CD4-positive, alpha-beta T cell treated with Interleukin-15 for 1 hour (primary cell): ENCODE measurements around the gene GOLGA6L9.
"Not testable (repeated sequence)": the region's sequence is repeated elsewhere in the genome, so short reads cannot be mapped to it uniquely, and the experiment has no call there.

Source experiments
- DNase-seq: peaks from one replicate; pipeline ENCODE4 v3.0.0-alpha.2; 2020

Gene GOLGA6L9, protein sequence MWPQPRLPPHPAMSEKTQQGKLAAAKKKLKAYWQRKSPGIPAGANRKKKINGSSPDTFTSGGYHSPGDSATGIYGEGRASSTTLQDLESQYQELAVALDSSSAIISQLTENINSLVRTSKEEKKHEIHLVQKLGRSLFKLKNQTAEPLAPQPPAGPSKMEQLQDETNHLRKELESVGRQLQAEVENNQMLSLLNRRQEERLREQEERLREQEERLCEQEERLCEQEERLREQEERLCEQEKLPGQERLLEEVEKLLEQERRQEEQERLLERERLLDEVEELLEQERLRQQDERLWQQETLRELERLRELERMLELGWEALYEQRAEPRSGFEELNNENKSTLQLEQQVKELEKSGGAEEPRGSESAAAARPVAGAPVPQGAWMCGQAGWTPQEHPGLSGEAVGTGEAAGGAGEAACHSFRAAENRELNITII

DNA sequence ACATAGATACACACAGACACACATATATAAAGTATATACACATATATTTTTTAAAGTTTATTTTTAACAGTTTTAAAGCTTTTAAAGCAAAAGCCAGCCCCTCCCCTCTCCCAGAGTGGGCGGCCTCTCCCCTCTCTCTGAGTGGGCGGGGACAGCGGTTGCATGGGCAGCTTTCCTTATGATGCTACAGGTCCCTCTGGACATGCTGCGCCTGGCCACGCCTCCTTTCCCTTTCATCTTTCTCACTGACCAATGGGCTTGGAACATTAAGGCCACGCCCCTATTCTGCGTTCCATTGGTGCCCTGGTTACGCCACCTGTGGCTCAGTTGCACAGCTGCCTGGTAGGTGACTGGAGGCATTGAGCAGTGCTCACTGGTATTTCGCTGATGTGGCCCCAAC lies at the start of gene GOLGA6L9:
Gene GOLGA6L9, plus strand, starts transcription at position 124 of the 400 bp plus-strand sequence. Its CDS starts 264 bp downstream, at position 388.
- DNase-seq = not testable (repeated sequence)

DNA sequence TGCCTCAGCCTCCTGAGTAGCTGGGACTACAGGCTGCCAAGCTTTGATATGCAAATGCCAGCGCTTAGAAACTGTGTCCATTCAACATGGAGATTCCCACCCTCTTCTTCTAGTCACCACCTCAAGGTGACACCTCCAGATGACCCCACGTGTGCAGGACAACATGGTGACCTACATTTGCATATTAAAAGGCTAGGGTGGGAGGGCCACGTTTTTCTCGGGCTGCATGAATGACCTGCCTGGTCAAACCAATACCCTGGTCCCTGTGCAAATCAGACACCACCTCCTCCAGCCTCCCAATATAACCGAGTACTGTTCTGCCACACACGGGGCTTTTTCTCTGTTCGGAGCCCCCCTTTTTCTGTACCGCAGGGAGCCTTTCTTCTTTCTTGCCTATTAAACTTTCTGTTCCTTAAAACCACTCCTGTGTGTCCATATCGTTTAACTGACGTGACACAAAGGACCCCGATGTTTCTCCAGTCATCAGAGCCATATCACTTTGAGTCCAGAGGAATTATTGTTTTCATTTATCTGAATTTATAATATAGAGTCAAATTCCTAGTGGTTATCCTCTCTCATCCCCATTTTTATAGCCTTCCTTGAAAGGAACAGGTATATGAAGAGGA lies 48.2 kb upstream of the GOLGA6L9 start:
- DNase-seq = not testable (repeated sequence)

DNA sequence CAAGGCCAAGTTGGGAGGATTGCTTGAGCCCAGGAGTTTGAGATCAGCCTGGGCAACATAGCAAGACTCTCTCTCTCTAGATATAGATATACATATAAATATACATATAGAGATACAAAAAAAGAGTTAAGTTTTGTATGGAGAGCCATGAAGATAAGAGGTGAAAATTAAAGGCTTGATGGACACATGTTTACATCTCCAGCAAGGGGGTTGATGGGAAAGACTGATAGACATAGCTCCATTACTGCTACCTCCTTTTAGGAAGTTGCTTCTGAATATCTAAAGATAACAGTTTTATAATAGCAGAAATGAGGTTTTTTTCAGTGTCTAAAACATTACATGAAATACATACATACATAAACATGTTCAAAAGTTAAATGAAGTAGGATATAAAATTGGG lies 42.4 kb upstream of the GOLGA6L9 start:
- DNase-seq = not testable (repeated sequence)

DNA sequence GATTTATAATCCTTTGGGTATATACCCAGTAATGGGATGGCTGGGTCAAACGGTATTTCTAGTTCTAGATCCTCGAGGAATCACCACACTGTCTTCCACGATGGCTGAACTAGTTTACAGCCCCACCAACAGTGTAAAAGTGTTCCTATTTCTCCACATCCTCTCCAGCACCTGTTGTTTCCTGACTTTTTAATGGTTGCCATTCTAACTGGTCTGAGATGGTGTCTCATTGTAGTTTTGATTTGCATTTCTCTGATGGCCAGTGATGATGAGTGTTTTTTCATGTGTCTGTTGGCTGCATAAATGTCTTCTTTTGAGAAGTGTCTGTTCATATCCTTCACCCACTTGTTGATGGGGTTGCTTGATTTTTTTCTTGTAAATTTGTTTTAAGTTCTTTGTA lies 39.5 kb upstream of the GOLGA6L9 start:
- not testable (repeated sequence) for DNase-seq

DNA sequence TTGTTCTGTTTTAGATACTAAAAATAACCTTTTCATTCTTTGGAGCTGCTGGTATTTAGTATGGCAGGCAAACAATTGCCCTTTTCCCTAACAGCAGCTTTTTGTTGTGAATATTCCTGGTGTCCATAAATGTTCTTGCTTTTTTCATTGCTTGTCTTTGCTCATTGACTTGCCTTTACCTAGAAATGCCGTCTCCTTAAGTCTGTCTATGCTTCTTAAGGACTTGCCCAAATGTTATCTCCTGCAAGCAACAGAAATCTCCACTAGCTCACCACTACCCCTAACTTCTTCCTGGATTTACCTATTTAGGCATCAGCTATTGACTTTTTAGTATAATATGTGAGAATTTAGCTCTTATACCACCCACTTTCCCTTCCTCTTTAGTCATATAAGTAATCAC lies 37.5 kb upstream of the GOLGA6L9 start:
- DNase-seq = not testable (repeated sequence)

DNA sequence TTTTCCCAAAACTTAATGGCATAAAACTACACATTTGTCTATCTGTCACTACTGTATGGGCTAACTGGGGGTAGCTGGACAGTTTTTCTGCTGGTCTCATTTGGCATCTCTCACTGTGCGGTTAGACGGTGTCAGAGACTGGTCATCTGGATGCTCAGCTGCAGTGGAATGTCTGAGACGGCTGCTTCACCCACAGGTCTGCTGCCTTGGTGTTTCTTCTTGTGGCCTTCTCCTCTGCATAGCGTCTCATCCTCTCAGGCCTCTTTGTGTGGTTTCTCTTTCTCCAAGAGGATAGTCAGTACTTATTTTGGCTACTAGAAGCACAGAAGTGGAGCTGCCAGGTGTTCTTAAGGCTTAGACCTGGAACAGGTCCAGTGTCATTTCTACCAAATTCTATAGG lies 35.9 kb upstream of the GOLGA6L9 start:
- no peak for DNase-seq

DNA sequence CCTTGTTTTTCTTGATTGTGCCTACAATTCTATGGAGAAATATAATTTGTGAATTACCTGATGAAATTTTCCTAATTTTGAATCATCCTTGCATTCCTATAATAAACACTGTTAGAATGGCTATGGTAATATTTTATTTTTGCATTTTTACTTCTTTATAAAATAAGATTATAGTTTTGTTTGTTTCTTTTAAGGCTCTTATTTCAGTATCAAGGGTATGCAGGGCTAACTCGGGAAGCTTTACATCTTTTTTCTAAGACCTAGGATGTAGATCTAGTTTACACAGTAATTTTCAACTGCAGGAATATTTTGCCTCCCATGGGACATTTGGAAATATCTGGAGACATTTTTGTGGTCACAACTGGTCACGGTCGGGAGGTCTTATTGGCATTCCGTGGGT lies 33.8 kb upstream of the GOLGA6L9 start:
- DNase-seq = not testable (repeated sequence)

DNA sequence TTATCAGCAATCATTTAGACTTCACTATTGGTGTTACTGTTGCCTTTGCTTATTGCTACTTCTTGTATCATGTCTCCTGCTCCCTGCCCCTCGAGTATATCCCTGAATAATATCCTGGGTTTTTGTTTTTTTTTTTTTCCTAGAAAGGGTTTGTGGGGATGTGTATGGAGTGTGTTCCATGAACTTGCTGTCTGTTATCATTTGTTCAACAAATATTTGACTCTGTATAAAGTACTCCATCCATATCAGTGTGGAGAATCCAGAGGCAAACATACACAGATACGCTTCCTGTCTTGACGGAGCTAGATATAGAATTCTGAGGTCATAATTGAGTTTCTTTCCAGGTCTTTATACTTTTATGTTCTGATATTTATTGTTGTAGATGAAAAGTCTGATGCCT lies 31.8 kb upstream of the GOLGA6L9 start:
- no peak for DNase-seq

DNA sequence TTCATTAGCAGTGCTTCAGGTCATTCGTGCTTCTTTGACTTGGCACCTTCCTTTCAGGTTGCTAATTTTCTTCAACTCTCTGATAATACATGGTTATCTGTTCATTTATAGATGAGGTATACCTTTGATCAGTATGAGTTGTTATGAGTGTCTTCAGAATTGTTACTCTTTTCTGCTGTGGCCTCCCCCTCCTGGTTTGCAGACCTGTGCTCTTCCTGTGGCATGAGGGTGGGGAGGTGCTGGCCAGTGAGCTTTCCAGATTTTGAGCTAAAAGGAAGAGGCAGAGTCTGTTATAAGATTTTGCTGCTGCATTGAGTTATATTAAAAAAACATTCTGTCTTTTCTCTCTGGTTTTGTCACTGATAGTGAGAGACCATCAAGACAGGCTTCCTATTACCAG lies 30.8 kb upstream of the GOLGA6L9 start:
- no peak for DNase-seq

DNA sequence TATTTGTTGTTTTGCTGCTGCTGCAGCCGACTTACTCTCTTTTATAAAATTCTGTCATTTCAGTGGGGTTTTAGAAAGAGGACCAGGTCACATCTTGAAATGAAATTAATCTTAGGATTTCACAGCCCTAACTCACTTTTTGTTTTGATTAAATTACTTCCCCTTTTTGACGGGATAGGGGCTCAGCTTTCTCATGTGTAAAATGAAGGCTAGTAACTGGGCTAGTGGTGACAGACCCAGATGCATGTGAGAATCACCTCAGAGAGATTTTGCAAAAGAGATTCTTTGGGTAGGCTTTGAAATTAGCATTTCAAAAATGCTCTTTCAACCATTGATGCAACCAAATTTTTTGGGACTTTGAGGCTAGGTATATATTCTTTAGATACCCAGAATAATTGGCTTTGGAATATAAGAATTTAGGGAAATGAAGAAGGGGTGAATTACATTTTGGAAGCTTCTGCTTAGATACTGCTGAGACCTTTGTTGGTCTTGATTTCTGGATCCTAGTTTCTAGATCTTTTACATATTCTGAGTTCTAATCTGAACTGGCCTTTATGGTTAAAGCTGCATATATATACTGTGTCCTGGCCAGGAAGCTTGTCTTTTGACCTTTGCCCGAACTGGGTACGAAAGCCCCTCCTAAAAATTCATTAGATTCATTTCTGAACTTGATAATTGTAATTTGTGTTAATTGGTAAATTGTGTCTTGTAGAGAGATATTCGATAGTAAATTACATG lies 30.1 kb upstream of the GOLGA6L9 start:
- not testable (repeated sequence) for DNase-seq

DNA sequence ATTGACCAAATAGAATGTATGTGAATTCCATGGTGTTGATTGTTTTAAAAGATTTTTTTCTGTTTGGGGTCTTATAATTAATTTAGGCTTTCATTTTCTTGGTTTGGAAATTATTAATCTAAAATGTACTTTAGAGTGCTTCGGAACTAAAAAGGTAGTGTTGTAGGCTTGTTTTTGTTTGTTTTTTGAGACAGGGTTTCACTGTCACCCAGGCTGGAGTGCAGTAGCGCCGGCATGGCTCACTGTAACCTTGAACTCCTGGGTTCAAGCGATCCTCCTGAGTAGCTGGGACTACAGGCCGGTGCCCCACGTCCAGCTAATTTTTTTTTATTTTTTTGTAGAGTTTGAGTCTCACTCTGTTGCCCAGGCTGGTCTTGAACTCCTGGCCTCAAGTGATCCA lies 27.7 kb upstream of the GOLGA6L9 start:
- DNase-seq = not testable (repeated sequence)

DNA sequence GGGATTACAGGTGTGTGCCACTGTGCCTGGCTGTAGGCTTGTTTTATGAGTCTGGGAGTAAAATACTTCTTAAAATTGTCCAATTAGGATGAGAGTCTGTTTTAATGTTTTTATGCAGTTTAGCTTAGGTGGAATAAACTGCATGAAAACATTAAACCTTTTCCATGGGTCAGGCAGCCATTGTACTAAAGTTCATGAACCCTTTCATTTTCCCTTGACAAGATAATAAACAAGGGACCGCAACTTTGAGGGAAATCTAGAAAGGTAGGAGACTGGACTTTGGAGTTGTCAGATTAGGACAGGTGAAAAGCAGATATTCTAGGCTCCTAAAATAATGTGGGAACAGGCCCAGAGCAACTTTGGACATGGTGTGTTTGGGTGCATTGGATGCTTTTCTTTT lies 27.3 kb upstream of the GOLGA6L9 start:
- DNase-seq = not testable (repeated sequence)

DNA sequence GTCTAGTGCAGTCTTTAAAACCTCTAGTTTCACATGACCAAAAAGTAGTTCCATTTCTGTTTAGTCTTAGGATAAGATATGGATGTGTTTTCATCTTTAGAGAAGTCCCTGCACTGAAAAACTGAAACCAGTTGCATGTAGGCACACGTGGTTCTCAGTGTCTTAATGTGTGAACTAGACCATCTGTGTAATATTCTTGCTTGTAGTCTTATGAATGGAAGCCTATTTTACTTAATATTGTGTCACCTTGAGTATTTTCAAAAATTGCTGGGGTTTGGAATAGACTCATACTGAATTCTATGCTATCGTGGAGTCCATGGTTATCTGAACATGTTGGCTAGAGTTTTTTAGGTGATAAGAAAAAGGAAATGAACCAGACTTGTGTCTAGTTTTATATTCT lies 23.4 kb upstream of the GOLGA6L9 start:
- not testable (repeated sequence) for DNase-seq

DNA sequence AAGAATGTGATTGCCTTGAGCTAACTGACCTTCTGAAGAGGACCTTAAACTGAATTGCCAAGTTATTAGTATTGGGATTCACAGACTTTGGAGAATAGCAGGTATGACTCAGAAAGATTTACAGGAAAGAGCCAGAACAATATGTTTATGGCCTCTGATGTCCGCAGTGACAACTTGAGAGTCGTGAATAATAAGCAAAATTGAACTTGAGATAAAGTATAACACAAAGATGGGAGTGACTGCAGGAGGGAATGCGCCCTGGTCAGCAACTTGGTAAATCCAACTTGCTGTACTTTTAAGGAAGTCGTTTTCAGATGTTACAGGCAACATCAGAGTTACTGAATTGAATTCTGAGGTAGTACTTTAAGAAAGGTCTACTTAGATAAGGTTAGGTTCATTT lies 19.3 kb upstream of the GOLGA6L9 start:
- DNase-seq = not testable (repeated sequence)

DNA sequence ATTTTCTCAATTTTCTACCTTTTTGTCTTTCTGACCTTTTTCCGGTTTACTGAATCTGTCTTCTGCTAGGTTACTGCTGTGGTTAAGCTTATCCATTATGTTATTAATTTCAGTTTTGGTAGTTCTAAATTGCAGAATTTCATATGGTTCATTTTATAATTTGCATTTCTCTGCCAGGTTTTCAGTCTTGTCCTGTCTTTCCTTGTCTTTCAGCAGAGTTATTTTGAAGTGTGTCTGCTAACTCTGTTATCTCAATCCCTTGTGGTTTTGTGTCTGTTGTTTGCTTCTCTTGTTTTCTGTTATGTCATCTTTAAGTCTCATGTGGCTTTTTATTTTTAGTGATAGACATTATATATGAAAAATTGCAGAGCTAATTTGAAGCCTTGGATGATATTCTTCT lies 18.0 kb upstream of the GOLGA6L9 start:
- not testable (repeated sequence) for DNase-seq

DNA sequence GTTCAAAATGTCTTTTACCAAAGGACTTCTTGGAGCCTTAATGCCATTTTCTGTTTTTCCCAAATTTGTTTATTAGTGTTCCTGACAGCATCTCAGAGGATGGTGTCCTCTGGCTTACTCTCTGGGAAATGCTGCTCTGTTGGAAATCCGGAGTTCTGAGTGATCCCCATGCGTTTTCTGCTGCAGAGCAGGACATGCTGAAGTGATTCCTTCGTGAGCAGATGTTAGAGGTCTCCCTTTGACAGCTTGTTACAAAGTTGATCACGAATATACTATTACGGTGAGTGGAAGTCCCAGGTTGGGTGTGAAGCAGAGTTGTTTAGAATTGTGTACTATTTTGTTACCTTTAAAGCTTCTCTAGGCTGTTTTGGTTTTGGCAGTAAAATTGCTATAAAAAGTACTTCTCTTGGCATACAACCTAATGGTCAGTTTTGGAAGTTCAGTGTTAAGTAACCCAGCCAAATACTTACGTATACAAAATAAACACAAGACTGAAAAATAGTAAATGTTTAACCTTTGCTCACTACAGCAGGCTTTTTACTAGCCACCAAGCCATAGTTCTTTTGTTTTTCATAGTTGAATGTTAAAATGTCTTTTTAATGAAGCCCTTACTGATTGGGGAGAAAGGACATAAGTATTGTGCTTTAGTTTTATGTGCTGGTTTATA lies 15.0 kb upstream of the GOLGA6L9 start:
- DNase-seq = not testable (repeated sequence)

DNA sequence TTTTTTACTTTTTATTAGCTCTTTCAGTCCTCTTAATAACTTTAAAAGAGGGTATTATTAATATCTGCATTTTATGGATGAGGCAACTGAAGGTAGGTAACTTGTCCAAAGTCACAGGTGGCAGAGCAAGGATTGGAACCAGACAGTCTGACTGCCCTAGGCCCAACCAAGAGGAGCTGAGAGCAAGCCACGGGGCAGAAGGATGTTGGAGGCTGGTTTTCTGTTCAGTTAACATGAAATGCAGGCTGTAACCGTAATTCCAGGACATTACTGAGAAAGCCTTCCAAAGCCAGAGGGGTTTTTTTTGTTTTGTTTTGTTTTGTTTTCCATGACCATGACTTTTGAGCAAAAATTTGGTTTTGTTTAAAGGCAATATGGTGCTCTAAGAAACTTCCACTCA lies 9.1 kb upstream of the GOLGA6L9 start:
- not testable (repeated sequence) for DNase-seq

DNA sequence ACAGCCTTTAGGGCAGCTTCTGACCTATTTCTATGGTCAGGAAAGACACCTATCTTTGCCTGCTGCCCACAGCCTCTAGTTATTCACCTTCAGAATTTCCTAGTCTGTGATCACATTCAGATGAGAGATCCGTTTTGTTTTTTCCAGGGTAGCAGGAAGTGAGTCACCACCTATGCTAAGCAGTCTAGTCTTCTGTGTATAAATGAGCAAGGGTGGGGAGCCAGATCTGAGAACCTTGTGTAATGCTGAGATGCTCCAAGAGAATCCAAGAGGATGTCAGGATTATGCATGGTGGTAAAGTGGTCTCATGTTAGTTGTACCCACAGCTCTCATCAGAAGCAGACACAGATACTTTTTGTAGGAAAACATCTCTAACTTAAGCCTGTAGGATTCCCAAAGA lies 8.7 kb upstream of the GOLGA6L9 start:
- not testable (repeated sequence) for DNase-seq

DNA sequence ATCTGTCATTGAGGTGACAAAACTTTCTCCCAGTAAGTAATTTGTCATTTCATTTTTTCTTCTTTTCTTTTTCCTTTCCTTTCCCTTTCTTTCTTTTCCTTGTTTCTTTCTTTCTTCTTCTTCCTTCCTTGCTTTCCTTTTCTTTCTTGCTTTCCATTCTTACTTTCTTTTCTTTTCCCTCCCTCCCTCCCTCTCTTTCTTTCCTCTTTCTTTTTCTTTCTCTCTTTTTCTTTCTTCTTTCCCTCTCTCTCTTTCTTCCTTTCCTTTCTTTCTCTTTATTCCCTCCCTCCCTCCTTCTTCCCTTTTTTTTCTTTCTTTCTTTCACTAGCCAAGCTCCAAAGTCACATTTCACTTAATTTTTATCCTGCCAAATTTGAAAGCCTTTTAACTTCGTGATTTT lies 2.5 kb upstream of the GOLGA6L9 start:
- DNase-seq = not testable (repeated sequence)

DNA sequence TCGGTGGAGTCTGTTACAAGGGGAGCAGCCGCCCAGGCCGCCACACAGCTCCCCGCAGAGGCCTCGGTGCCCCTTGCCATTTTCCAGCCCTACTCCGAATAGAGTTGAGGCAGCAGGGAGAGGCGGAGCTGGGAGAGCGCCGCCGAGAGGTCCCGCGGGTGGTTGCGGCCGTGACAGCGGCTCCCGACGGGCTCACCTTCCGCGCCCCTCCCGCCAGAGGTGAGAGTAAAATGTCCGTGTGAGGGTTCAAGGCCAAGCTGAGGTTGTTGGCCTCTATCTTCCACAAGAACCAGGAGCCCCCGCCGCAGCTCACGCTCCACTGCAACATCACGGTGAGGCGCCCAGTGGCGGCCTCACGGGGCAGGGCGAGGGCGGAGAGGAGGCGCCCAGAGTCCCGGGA lies 15.8 kb downstream of the GOLGA6L9 start:
- peak; percentile 20 for DNase-seq

DNA sequence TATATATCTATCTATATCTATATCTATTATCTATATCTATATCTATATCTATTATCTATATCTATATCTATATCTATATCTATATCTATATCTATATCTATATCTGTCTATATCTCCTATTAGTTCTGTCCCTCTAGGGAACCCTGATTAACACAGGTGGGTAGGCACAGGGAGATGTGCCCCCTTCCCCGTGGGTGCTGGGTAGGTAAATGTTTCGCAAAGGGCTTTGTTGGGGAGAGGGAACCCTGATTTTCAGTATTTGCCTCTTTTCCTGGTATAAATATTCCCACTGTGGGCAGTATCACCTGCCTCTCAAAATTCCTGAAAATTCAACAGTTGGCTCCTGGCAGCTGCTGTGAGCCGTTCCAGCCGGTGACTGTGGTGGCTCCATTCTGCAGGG lies 27.7 kb downstream of the GOLGA6L9 start:
- DNase-seq = not testable (repeated sequence)

DNA sequence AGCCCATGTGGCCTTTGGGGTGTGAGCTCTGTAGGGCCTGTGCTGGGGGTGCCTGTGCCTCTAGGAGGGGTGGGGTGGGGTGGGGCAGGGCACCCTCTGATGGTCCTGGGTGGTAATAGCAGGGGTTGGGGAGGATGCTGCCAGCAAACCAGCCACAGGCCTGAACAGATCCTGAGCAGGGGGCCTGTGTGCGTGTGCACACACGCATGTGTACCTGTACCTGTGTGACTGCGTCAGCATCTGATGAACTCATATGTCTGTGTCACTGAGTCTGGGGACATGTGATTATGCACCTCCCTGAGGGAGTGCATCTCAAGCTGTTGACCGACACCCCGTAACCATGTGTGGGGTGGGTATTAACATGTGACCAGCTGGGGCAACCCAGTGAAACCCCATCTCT lies 36.0 kb downstream of the GOLGA6L9 start:
- not testable (repeated sequence) for DNase-seq

DNA sequence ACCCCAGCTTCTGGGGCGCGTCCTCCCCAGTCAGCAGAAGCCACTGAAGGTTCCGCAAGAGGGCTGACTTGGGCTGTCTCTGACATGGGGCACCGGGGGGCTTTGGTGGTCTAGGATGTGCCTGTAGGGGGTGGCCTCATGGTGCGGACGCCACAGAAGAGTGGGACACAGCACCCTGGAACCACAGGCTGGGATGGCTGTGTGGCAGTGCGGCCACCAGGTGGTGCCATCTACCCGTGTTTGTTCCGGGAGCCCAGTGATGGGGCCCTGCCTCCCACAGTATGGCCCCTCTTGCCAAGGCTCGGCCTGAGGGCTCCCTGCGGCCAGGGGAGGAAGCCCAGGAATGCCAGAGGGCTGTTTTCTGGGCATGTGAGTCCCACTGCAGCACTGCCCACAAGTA lies 38.6 kb downstream of the GOLGA6L9 start:
- not testable (repeated sequence) for DNase-seq
